GM23338 (cell line): ENCODE measurements around the gene THSD4. TPM values are rescaled to one million over a fixed set of nuclear protein-coding genes. Genes with fewer than 3 reads are reported as not detected.

Experiments used
- ATAC-seq: fragments of 200-7000 bp; cut with Tn5 transposase; 3 replicates; pipeline ENCODE4 v1.9.1; 2020
- DNase-seq: peaks from one replicate; pipeline ENCODE4 v3.0.0-alpha.2; 2015; ENCODE audit warnings: low spot score
- H2AFZ ChIP-seq: fragments of 200-600 bp; sonication (generic); 2 replicates; pipeline ENCODE4 v1.8.0; 2016; ENCODE audit warnings: antibody characterized with exemption, mild to moderate bottlenecking, moderate library complexity
- H3F3A ChIP-seq: fragments of 200-600 bp; sonication (generic); replicated peaks from 2 replicates; pipeline ENCODE4 v1.8.0; 2017; ENCODE audit warnings: antibody characterized with exemption, mixed run types, low read depth
- H3K27ac ChIP-seq: fragments of 200-600 bp; sonication (generic); 2 replicates; pipeline ENCODE4 v1.6.1; 2016; ENCODE audit warnings: low read depth
- H3K27me3 ChIP-seq: fragments of 200-600 bp; sonication (generic); 2 replicates; pipeline ENCODE4 v1.8.0; 2016; ENCODE audit warnings: mild to moderate bottlenecking, mixed run types, moderate library complexity; ENCODE audit not compliant: insufficient read depth
- H3K36me3 ChIP-seq: fragments of 200-600 bp; sonication (generic); 2 replicates; pipeline ENCODE4 v1.8.0; 2016; ENCODE audit warnings: mild to moderate bottlenecking; ENCODE audit not compliant: insufficient read depth
- H3K4me1 ChIP-seq: fragments of 200-600 bp; sonication (generic); 2 replicates; pipeline ENCODE4 v1.8.0; 2016; ENCODE audit warnings: mild to moderate bottlenecking, moderate library complexity; ENCODE audit not compliant: insufficient read depth
- H3K4me2 ChIP-seq: fragments of 200-600 bp; sonication (generic); 2 replicates; pipeline ENCODE4 v1.7.1; 2017; ENCODE audit warnings: mixed run types
- H3K4me3 ChIP-seq: fragments of 200-600 bp; sonication (generic); 2 replicates; pipeline ENCODE4 v1.6.1; 2016; ENCODE audit warnings: mixed run types
- H3K79me2 ChIP-seq: fragments of 200-600 bp; sonication (generic); replicated peaks from 2 replicates; pipeline ENCODE4 v1.8.0; 2017; ENCODE audit warnings: mild to moderate bottlenecking; ENCODE audit not compliant: insufficient read depth
- H3K9me2 ChIP-seq: fragments of 200-600 bp; sonication (generic); 2 replicates; pipeline ENCODE4 v1.8.0; 2017; ENCODE audit not compliant: insufficient read depth
- H4K20me1 ChIP-seq: fragments of 200-600 bp; sonication (generic); replicated peaks from 2 replicates; pipeline ENCODE4 v1.8.0; 2017; ENCODE audit warnings: mild to moderate bottlenecking; ENCODE audit not compliant: insufficient read depth
- H3K27ac Mint-ChIP-seq: 2 replicates; pipeline ENCODE4 v1.8.0; 2020; ENCODE audit warnings: inconsistent platforms, mild to moderate bottlenecking, moderate library complexity, mixed read lengths
- H3K27me3 Mint-ChIP-seq: 3 replicates; pipeline ENCODE4 v1.8.0; 2022; ENCODE audit warnings: low read depth, mild to moderate bottlenecking, moderate library complexity, mixed read lengths, inconsistent platforms; ENCODE audit not compliant: insufficient read depth, poor library complexity
- H3K36me3 Mint-ChIP-seq: 3 replicates; pipeline ENCODE4 v1.8.0; 2021; ENCODE audit warnings: low read depth, mild to moderate bottlenecking, inconsistent platforms, moderate library complexity, mixed read lengths
- H3K4me1 Mint-ChIP-seq: 3 replicates; pipeline ENCODE4 v1.8.0; 2020; ENCODE audit warnings: mild to moderate bottlenecking, inconsistent platforms, mixed read lengths
- H3K4me3 Mint-ChIP-seq: 3 replicates; pipeline ENCODE4 v1.8.0; 2021; ENCODE audit warnings: moderate library complexity, mild to moderate bottlenecking, inconsistent platforms, mixed read lengths
- H3K9me3 Mint-ChIP-seq: 3 replicates; pipeline ENCODE4 v1.8.0; 2020; ENCODE audit warnings: moderate library complexity, mild to moderate bottlenecking, inconsistent platforms, mixed read lengths
- CREB1 ChIP-seq: fragments of 250-450 bp; sonication (Bioruptor Pico); IDR thresholded peaks from 2 replicates; pipeline ENCODE4 v1.5.0; 2020; ENCODE audit warnings: low read depth, mild to moderate bottlenecking, moderate library complexity
- EZH2 ChIP-seq: fragments of 200-600 bp; sonication (generic); IDR thresholded peaks from one replicate; pipeline ENCODE4 v1.8.0; 2017; ENCODE audit warnings: antibody characterized with exemption, mild to moderate bottlenecking, low read depth; ENCODE audit not compliant: unreplicated experiment
- EZH2phosphoT487 ChIP-seq: fragments of 200-600 bp; sonication (generic); IDR thresholded peaks from one replicate; pipeline ENCODE4 v1.8.1; 2018; ENCODE audit warnings: antibody characterized with exemption; ENCODE audit not compliant: unreplicated experiment
- JUNB ChIP-seq: IDR thresholded peaks from one replicate; pipeline ENCODE4 v1.6.1; 2016; ENCODE audit warnings: antibody characterized with exemption; ENCODE audit not compliant: unreplicated experiment
- NANOG ChIP-seq: IDR thresholded peaks from 2 replicates; pipeline ENCODE4 v1.6.1; 2016; ENCODE audit warnings: antibody characterized with exemption, borderline replicate concordance
- POLR2AphosphoS5 ChIP-seq: IDR thresholded peaks from 2 replicates; pipeline ENCODE4 v1.6.1; 2016; ENCODE audit warnings: antibody characterized with exemption, low read depth
- STAT1 ChIP-seq: IDR thresholded peaks from one replicate; pipeline ENCODE4 v1.6.1; 2016; ENCODE audit warnings: antibody characterized with exemption; ENCODE audit not compliant: unreplicated experiment
- ZNF114 ChIP-seq: fragments of 250-450 bp; sonication (Bioruptor Pico); IDR thresholded peaks from 2 replicates; pipeline ENCODE4 v1.5.0; 2020; ENCODE audit warnings: mild to moderate bottlenecking, moderate library complexity
- ZNF331 ChIP-seq: fragments of 250-450 bp; sonication (Bioruptor Pico); IDR thresholded peaks from 2 replicates; pipeline ENCODE4 v1.5.0; 2020; ENCODE audit warnings: low read depth, mild to moderate bottlenecking, moderate library complexity
- polyA plus RNA-seq: library from polyadenylated mRNA; unstranded; fragments of >200 nt; fragmentation: Nextera tagmentation; extraction: Ambion mirVana; gene quantifications from 2 replicates; pipeline ENCODE4 v1.2.1, GENCODE V29; 2016
- total RNA-seq: library from RNA; depleted of rRNA; stranded (reverse); fragments of >200 nt; shearing (Covaris generic); gene quantifications from 2 replicates; pipeline ENCODE4 v1.2.3, GENCODE V29; 2014
- TF ChIP-seq, protein P1 (sequence below): IDR thresholded peaks from one replicate; pipeline ENCODE4 v1.6.1; 2018; ENCODE audit warnings: antibody characterized with exemption; ENCODE audit not compliant: unreplicated experiment
- TF ChIP-seq, protein P2 (sequence below): fragments of 250-450 bp; sonication (Bioruptor Pico); IDR thresholded peaks from 2 replicates; pipeline ENCODE4 v1.5.0; 2020; ENCODE audit warnings: mild to moderate bottlenecking, moderate library complexity
- TF ChIP-seq, protein P3 (sequence below), 2 experiments: fragments of 200-600 bp in 1 of 2; sonication (generic) in 1 of 2; conservative IDR thresholded peaks; 2 replicates each; pipeline versions ENCODE4 v1.5.1 to v1.6.1; 2016 to 2017; ENCODE audit warnings: antibody characterized with exemption in 2 of 2, low read depth in 2 of 2, mild to moderate bottlenecking in 2 of 2, moderate library complexity in 1 of 2
- TF ChIP-seq, protein P4 (sequence below): IDR thresholded peaks from 2 replicates; pipeline ENCODE4 v1.6.1; 2016; ENCODE audit warnings: antibody characterized with exemption

The THSD4 gene
- total and polyA plus RNA-seq, 2 experiments from 2014 or later = 2.0 to 7.4 TPM

DNA sequence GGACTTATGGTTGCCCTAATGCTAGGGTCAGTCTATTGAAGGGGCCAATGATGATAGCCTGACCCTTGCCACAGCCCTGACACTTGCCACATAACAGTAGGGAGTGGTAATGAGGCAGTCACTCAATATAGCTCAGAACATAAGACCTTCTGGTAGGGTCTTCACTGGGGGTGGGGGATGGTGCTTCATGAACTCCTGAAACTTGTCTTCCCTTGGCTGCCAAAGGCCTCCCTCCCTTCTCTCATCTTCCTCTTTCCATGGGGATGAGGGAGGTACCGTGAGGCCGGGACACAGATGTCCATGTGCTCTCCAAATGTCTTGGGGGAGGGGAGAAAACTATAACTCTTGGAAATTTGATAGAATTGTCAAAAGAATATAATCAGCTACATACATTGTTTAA, 21.1 kb upstream of the THSD4 start:
- Histone ChIP-seq H3K4me1 (no peaks in the 10 kb centered on the region), H3K36me3 (no peaks in the 10 kb centered on the region), H3K4me3 (no peak overlapping the region), H3K27ac (no peak overlapping the region), H3K27me3 (no peaks in the 10 kb centered on the region), H2AFZ (no peak overlapping the region), H3K79me2 (no peaks in the 10 kb centered on the region), H4K20me1 (no peaks in the 10 kb centered on the region), H3K9me2 (no peaks in the 10 kb centered on the region), H3F3A (no peaks in the 10 kb centered on the region), H3K4me2 (no peak overlapping the region)
- no peak overlapping the region for H3K27ac Mint-ChIP-seq
- DNase-seq (no peak), ATAC-seq (no peak)
- no peak overlapping the region for H3K4me3 Mint-ChIP-seq
- no peak for TF ChIP-seq ZNF331 (CRISPR knock-in tag)
- TF ChIP-seq STAT1 = no peak
- TF ChIP-seq, protein P1, sequence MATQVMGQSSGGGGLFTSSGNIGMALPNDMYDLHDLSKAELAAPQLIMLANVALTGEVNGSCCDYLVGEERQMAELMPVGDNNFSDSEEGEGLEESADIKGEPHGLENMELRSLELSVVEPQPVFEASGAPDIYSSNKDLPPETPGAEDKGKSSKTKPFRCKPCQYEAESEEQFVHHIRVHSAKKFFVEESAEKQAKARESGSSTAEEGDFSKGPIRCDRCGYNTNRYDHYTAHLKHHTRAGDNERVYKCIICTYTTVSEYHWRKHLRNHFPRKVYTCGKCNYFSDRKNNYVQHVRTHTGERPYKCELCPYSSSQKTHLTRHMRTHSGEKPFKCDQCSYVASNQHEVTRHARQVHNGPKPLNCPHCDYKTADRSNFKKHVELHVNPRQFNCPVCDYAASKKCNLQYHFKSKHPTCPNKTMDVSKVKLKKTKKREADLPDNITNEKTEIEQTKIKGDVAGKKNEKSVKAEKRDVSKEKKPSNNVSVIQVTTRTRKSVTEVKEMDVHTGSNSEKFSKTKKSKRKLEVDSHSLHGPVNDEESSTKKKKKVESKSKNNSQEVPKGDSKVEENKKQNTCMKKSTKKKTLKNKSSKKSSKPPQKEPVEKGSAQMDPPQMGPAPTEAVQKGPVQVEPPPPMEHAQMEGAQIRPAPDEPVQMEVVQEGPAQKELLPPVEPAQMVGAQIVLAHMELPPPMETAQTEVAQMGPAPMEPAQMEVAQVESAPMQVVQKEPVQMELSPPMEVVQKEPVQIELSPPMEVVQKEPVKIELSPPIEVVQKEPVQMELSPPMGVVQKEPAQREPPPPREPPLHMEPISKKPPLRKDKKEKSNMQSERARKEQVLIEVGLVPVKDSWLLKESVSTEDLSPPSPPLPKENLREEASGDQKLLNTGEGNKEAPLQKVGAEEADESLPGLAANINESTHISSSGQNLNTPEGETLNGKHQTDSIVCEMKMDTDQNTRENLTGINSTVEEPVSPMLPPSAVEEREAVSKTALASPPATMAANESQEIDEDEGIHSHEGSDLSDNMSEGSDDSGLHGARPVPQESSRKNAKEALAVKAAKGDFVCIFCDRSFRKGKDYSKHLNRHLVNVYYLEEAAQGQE = no peak
- no peak for TF ChIP-seq POLR2AphosphoS5
- no peak for TF ChIP-seq EZH2
- TF ChIP-seq, protein P2, sequence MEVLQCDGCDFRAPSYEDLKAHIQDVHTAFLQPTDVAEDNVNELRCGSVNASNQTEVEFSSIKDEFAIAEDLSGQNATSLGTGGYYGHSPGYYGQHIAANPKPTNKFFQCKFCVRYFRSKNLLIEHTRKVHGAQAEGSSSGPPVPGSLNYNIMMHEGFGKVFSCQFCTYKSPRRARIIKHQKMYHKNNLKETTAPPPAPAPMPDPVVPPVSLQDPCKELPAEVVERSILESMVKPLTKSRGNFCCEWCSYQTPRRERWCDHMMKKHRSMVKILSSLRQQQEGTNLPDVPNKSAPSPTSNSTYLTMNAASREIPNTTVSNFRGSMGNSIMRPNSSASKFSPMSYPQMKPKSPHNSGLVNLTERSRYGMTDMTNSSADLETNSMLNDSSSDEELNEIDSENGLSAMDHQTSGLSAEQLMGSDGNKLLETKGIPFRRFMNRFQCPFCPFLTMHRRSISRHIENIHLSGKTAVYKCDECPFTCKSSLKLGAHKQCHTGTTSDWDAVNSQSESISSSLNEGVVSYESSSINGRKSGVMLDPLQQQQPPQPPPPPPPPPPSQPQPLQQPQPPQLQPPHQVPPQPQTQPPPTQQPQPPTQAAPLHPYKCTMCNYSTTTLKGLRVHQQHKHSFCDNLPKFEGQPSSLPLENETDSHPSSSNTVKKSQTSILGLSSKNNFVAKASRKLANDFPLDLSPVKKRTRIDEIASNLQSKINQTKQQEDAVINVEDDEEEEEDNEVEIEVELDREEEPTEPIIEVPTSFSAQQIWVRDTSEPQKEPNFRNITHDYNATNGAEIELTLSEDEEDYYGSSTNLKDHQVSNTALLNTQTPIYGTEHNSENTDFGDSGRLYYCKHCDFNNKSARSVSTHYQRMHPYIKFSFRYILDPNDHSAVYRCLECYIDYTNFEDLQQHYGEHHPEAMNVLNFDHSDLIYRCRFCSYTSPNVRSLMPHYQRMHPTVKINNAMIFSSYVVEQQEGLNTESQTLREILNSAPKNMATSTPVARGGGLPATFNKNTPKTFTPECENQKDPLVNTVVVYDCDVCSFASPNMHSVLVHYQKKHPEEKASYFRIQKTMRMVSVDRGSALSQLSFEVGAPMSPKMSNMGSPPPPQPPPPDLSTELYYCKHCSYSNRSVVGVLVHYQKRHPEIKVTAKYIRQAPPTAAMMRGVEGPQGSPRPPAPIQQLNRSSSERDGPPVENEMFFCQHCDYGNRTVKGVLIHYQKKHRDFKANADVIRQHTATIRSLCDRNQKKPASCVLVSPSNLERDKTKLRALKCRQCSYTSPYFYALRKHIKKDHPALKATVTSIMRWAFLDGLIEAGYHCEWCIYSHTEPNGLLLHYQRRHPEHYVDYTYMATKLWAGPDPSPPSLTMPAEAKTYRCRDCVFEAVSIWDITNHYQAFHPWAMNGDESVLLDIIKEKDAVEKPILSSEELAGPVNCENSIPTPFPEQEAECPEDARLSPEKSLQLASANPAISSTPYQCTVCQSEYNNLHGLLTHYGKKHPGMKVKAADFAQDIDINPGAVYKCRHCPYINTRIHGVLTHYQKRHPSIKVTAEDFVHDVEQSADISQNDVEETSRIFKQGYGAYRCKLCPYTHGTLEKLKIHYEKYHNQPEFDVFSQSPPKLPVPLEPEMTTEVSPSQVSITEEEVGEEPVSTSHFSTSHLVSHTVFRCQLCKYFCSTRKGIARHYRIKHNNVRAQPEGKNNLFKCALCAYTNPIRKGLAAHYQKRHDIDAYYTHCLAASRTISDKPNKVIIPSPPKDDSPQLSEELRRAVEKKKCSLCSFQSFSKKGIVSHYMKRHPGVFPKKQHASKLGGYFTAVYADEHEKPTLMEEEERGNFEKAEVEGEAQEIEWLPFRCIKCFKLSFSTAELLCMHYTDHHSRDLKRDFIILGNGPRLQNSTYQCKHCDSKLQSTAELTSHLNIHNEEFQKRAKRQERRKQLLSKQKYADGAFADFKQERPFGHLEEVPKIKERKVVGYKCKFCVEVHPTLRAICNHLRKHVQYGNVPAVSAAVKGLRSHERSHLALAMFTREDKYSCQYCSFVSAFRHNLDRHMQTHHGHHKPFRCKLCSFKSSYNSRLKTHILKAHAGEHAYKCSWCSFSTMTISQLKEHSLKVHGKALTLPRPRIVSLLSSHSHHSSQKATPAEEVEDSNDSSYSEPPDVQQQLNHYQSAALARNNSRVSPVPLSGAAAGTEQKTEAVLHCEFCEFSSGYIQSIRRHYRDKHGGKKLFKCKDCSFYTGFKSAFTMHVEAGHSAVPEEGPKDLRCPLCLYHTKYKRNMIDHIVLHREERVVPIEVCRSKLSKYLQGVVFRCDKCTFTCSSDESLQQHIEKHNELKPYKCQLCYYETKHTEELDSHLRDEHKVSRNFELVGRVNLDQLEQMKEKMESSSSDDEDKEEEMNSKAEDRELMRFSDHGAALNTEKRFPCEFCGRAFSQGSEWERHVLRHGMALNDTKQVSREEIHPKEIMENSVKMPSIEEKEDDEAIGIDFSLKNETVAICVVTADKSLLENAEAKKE (CRISPR knock-in tag) = no peak
- TF ChIP-seq, protein P3, sequence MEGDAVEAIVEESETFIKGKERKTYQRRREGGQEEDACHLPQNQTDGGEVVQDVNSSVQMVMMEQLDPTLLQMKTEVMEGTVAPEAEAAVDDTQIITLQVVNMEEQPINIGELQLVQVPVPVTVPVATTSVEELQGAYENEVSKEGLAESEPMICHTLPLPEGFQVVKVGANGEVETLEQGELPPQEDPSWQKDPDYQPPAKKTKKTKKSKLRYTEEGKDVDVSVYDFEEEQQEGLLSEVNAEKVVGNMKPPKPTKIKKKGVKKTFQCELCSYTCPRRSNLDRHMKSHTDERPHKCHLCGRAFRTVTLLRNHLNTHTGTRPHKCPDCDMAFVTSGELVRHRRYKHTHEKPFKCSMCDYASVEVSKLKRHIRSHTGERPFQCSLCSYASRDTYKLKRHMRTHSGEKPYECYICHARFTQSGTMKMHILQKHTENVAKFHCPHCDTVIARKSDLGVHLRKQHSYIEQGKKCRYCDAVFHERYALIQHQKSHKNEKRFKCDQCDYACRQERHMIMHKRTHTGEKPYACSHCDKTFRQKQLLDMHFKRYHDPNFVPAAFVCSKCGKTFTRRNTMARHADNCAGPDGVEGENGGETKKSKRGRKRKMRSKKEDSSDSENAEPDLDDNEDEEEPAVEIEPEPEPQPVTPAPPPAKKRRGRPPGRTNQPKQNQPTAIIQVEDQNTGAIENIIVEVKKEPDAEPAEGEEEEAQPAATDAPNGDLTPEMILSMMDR (conservative IDR thresholded peaks at IDR 0.05; ENCODE audit: low read depth in 2 of 2) = no peak
- TF ChIP-seq, protein P4, sequence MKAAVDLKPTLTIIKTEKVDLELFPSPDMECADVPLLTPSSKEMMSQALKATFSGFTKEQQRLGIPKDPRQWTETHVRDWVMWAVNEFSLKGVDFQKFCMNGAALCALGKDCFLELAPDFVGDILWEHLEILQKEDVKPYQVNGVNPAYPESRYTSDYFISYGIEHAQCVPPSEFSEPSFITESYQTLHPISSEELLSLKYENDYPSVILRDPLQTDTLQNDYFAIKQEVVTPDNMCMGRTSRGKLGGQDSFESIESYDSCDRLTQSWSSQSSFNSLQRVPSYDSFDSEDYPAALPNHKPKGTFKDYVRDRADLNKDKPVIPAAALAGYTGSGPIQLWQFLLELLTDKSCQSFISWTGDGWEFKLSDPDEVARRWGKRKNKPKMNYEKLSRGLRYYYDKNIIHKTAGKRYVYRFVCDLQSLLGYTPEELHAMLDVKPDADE = no peak
- TF ChIP-seq NANOG = no peak
- TF ChIP-seq CREB1 (CRISPR knock-in tag) = no peak
- no peak for TF ChIP-seq EZH2phosphoT487
- no peak for TF ChIP-seq ZNF114
- no peak for TF ChIP-seq JUNB
- H3K36me3 Mint-ChIP-seq = no peaks in the 10 kb centered on the region
- 0 out of 3 replicates have a peak, but pooled peaks cover under 1% of the 10 kb centered on the region for H3K9me3 Mint-ChIP-seq
- H3K4me1 Mint-ChIP-seq = no peaks in the 10 kb centered on the region
- peaks cover 5% of the 10 kb centered on the region for H3K27me3 Mint-ChIP-seq
